ENCODE measurements around the gene PCBP4.

DNA sequence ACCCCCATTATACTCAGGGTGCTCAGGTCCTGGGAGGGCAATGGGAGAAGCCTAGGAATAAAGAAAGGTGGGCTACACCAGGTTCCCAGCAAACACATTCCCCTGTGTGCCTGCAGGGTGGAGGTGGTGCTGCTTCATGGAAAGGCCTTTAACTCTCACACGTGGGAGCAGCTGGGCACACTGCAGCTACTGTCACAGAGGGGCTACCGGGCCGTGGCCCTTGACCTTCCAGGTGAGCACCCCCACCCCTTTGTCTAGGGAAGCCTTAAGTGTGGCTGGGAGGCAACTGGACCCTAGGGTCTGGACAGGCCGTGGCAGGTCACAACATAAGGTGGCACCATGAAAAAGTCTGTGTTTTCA is 10.9 kb upstream of the PCBP4 start:
- no peak for TF ChIP-seq POLR2A (IDR thresholded peaks at IDR 0.05)
- TF ChIP-seq, protein P1, sequence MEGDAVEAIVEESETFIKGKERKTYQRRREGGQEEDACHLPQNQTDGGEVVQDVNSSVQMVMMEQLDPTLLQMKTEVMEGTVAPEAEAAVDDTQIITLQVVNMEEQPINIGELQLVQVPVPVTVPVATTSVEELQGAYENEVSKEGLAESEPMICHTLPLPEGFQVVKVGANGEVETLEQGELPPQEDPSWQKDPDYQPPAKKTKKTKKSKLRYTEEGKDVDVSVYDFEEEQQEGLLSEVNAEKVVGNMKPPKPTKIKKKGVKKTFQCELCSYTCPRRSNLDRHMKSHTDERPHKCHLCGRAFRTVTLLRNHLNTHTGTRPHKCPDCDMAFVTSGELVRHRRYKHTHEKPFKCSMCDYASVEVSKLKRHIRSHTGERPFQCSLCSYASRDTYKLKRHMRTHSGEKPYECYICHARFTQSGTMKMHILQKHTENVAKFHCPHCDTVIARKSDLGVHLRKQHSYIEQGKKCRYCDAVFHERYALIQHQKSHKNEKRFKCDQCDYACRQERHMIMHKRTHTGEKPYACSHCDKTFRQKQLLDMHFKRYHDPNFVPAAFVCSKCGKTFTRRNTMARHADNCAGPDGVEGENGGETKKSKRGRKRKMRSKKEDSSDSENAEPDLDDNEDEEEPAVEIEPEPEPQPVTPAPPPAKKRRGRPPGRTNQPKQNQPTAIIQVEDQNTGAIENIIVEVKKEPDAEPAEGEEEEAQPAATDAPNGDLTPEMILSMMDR (IDR thresholded peaks at IDR 0.05 in 8 of 11, conservative IDR thresholded peaks at IDR 0.05 in 3 of 11), result no peak
